Memory B cell (primary cell): ENCODE data around the gene LSAMP.

Experiments used
- ATAC-seq: fragments of 150-1000 bp; cut with Tn5 transposase; 2 replicates; pipeline ENCODE4 v1.10.0; 2021; ENCODE audit warnings: low read depth, mild to moderate bottlenecking, moderate library complexity
- DNase-seq, 2 donors: peaks; one replicate each; pipeline ENCODE4 v3.0.0; 2022; ENCODE audit warnings: low spot score in 2 of 2
- H3K27ac Mint-ChIP-seq: one replicate; pipeline ENCODE4 v1.8.0; 2022; ENCODE audit warnings: mild to moderate bottlenecking, moderate library complexity, mixed read lengths
- H3K27me3 Mint-ChIP-seq: one replicate; pipeline ENCODE4 v1.8.0; 2022; ENCODE audit warnings: mixed read lengths
- H3K36me3 Mint-ChIP-seq: one replicate; pipeline ENCODE4 v1.8.0; 2022; ENCODE audit warnings: mild to moderate bottlenecking, mixed read lengths
- H3K4me1 Mint-ChIP-seq: one replicate; pipeline ENCODE4 v1.8.0; 2022; ENCODE audit warnings: mixed read lengths
- H3K4me3 Mint-ChIP-seq: one replicate; pipeline ENCODE4 v1.8.0; 2022; ENCODE audit warnings: mild to moderate bottlenecking, moderate library complexity, mixed read lengths
- H3K9me3 Mint-ChIP-seq: one replicate; pipeline ENCODE4 v1.8.0; 2022; ENCODE audit warnings: mixed read lengths

LSAMP gene

GRCh38 chr3:116155841-116156240, 289.4 kb downstream of the LSAMP start:
- Mint-ChIP-seq H3K36me3 (no peaks in the 10 kb centered on the region), H3K4me3 (no peak overlapping the region), H3K27ac (no peak overlapping the region), H3K9me3 (no peaks in the 10 kb centered on the region), H3K27me3 (no peaks in the 10 kb centered on the region), H3K4me1 (no peaks in the 10 kb centered on the region)
- DNase-seq = no peak
- ATAC-seq = no peak

- H3K9me3 Mint-ChIP-seq = no peaks in the 10 kb centered on the region
Observed at GRCh38 chr3:116154389-116154788, 290.9 kb downstream of the LSAMP start.

GRCh38 chr3:116153174-116153573, 292.1 kb downstream of the LSAMP start:
- Mint-ChIP-seq H3K27ac (no peak overlapping the region), H3K36me3 (no peaks in the 10 kb centered on the region), H3K4me1 (no peaks in the 10 kb centered on the region), H3K27me3 (no peaks in the 10 kb centered on the region), H3K9me3 (no peaks in the 10 kb centered on the region), H3K4me3 (no peak overlapping the region)
- DNase-seq = no peak
- no peak for ATAC-seq

More at GRCh38 chr3:116154389-116154788, 290.9 kb downstream of the LSAMP start:
- DNase-seq = no peak
- H3K27ac Mint-ChIP-seq = no peak overlapping the region
- no peaks in the 10 kb centered on the region for H3K36me3 Mint-ChIP-seq
- no peak for ATAC-seq
- H3K4me1 Mint-ChIP-seq = no peaks in the 10 kb centered on the region
- no peak overlapping the region for H3K4me3 Mint-ChIP-seq
- no peaks in the 10 kb centered on the region for H3K27me3 Mint-ChIP-seq

DNA sequence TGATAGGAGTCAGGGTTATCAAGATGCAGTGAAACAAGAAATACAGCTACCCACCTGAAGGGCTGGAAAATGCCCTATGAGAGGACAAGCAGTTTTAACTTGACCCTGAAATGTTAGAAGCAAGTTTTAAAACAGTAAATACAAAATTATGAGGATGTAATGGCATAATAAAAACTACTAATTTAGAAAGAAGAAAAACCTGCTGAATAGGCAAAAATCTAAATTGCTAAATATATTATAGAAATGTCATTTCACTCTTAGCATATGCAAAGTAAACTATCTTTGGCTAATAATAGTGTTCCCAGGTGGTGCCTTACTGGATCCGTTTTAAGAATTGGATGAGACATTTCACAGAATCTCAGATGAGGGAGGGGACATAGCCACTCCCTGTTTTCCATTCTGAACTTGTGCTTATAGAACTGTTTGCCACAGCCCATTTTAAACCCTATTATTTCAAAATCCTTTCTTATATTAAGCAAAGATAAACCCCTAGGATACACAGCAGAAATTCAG, 294.6 kb downstream of the LSAMP start:
- DNase-seq (no peak), ATAC-seq (no peak)
- Mint-ChIP-seq H3K9me3 (peaks cover 2% of the 10 kb centered on the region), H3K36me3 (no peaks in the 10 kb centered on the region), H3K4me3 (no peak overlapping the region), H3K27me3 (no peaks in the 10 kb centered on the region), H3K27ac (no peak overlapping the region), H3K4me1 (no peaks in the 10 kb centered on the region)

DNA sequence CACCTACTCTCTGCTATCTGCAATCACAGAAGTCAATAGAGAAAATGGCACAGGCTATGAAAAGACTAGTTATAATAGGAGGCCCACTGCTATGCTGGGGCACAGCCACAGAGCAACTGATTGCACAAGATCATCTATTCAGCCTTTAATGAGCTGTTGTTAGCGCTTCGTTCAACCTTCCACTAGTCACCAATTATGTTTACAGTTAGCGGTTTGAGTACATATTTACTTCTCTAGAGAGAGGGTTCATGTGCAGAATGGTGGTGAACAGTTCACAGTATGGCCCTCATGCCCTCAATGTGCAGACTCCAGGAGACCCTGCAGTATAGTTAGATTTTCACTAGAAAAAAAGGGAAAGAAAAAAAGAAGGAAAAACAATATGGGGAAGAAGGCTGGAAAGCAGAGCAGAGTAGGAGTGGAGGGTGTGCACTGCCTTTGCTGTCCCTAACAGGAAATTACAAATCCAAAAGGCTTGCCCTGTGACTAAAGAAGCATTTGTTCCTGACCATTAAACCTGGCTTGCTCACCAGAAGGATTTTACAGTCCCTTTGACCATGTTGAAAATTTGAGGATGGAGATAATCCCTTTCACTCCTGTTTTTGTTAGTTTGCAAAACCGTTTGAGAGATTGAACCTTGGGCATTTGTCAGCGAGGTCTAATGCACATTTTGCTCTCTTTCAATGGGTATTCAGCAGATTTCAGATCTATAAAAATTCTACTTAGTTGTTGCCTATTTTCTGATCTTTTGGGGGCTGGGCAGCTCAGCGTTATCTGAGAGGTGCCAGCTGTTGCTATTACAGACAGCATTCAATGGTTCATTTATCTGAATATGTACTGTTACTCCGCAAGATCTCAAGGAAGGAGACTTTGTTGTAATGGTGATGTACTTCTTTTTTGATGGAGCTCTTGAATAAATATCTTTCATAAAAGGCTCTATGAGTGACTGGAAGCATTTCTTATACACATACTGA, 296.1 kb downstream of the LSAMP start:
- no peak overlapping the region for H3K27ac Mint-ChIP-seq
- DNase-seq (no peak), ATAC-seq (no peak)
- H3K9me3 Mint-ChIP-seq = peaks cover 5% of the 10 kb centered on the region
- H3K4me3 Mint-ChIP-seq = no peak overlapping the region
- H3K27me3 Mint-ChIP-seq = no peaks in the 10 kb centered on the region
- no peaks in the 10 kb centered on the region for H3K4me1 Mint-ChIP-seq
- H3K36me3 Mint-ChIP-seq = no peaks in the 10 kb centered on the region

DNA sequence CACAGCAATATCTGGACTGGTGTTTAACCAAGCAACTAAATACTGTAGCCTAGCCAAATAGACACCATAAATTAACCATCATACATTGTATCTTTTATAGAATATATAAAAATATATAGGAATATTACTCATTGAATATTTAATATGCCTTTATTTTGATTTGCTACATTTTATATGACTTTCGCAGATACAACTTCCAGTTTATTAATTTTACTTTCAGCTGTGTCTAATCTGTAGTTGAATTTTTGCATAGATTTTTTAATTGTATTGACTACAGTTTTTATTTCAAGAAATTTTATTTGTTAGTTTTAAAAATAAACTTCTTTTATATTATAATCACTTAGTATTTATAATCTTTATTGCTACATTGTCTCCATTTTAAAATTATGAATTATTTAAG, 299.7 kb downstream of the LSAMP start:
- Mint-ChIP-seq H3K4me1 (no peaks in the 10 kb centered on the region), H3K9me3 (peaks cover 5% of the 10 kb centered on the region), H3K27me3 (no peaks in the 10 kb centered on the region), H3K36me3 (no peaks in the 10 kb centered on the region), H3K4me3 (no peak overlapping the region), H3K27ac (no peak overlapping the region)
- DNase-seq (no peak), ATAC-seq (no peak)

DNA sequence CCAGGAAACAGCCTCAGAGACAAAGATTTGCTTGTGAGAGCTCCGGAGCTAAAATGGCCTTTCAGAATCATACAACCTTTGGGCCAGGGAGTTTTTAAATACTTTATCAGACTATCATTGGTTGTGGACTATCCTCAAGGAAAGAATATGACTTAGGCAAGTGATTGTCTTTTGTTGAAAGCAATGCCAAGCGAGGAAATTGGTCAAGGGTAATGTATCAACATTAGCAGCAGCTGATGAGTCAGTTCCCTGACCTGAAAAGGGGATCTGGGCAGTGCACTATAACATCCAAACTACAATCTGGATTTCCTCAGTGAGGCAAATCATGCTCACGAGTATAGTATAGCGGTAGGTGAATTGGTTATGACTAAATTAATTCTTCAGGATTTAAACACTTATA, 303.6 kb downstream of the LSAMP start:
- ATAC-seq (no peak), DNase-seq (no peak)
- Mint-ChIP-seq H3K9me3 (peaks cover 5% of the 10 kb centered on the region), H3K36me3 (no peaks in the 10 kb centered on the region), H3K27ac (no peak overlapping the region), H3K4me1 (no peaks in the 10 kb centered on the region), H3K4me3 (no peak overlapping the region), H3K27me3 (no peaks in the 10 kb centered on the region)

DNA sequence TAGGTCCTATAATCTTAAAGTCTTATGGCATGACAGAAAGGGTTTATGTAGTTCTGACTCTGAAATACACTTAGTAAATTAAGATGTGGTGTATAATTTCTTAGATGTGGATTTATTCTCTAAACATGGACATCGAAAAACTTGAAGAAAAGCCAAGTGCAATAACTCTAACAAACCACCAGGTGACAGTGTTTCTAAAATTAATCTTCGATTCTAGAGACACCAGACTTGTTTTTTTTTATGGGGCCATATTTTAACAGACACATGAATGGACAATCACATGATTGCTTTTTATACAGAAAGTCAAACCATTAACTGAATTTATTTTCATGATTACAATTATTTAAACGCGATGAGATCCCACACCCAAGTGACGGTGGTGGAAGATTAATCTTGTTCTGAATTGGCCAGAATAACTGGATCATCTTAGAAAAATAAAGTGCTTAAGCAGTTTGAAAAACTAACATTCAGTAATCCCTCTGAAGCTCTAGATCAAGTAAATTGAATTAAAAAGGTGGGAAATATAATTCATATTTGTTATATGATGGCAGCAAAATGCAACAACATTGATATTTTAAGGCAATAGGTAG, 305.1 kb downstream of the LSAMP start:
- Mint-ChIP-seq H3K27me3 (no peaks in the 10 kb centered on the region), H3K9me3 (peaks cover 2% of the 10 kb centered on the region), H3K27ac (no peak overlapping the region), H3K4me1 (no peaks in the 10 kb centered on the region), H3K36me3 (no peaks in the 10 kb centered on the region), H3K4me3 (no peak overlapping the region)
- ATAC-seq = no peak
- no peak for DNase-seq

DNA sequence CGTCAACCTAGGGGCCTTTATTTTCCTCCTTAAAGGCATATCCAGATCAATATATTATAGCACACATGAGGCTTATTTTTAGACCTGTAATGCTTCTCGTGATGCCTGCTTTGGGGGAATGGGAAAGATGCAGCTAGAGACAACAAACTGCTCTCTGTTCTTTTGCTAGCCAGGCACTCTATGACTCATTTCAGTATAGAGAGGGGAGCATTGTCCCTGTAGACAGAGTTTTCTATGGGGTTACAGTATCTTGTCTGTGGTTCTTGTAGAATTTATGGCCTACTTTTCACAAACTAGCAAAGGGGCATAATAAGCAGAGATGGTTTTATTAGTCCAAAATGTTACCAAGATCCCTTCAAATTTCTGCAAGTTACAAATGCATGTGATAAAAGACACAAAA, 305.6 kb downstream of the LSAMP start:
- H3K4me3 Mint-ChIP-seq = no peak overlapping the region
- H3K9me3 Mint-ChIP-seq = no peaks in the 10 kb centered on the region
- H3K27ac Mint-ChIP-seq = no peak overlapping the region
- ATAC-seq (no peak), DNase-seq (no peak)
- no peaks in the 10 kb centered on the region for H3K27me3 Mint-ChIP-seq
- H3K36me3 Mint-ChIP-seq = no peaks in the 10 kb centered on the region
- no peaks in the 10 kb centered on the region for H3K4me1 Mint-ChIP-seq

- DNase-seq (no peak), ATAC-seq (no peak)
- H3K9me3 Mint-ChIP-seq = no peaks in the 10 kb centered on the region
- no peak overlapping the region for H3K4me3 Mint-ChIP-seq
- H3K36me3 Mint-ChIP-seq = no peaks in the 10 kb centered on the region
- no peaks in the 10 kb centered on the region for H3K27me3 Mint-ChIP-seq
- H3K4me1 Mint-ChIP-seq = no peaks in the 10 kb centered on the region
- no peak overlapping the region for H3K27ac Mint-ChIP-seq
Observed at GRCh38 chr3:116135457-116136085, 309.7 kb downstream of the LSAMP start.

DNA sequence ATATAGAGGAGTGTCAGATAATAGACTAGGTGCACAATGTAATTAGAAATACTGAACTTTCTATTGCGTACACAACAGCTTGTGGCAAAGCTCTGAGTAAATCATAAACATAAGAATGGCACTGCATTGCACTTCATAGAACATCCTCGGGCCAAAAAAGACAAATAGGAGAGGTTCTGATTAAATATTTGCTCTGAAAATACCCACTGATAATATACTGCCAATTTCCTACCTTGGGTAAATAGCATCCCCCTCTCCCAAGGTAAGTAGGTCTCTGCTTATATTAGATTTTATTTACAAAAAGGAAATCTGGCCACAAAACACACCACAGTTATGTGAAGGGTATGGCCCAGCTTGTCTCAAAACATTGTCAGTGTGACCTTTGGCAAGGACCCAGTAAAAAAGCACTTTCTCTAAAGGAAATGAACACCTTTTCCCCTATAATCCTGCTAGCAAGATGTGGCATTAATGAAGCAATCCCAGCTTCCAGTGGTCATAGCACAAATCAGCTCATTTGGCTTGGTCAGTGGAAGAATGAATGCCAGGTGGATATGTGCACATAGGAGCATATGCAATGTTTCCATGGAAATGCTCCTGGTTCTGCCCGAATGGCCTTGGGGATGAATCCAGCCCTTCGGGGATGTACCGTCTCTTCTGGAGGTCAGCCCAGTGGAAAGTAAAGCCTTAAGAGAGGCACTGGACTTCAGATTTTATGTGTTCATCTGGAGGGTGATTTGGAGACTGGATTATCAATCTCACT, 315.9 kb downstream of the LSAMP start:
- Mint-ChIP-seq H3K4me3 (no peak overlapping the region), H3K4me1 (no peaks in the 10 kb centered on the region), H3K9me3 (no peaks in the 10 kb centered on the region), H3K36me3 (no peaks in the 10 kb centered on the region), H3K27me3 (no peaks in the 10 kb centered on the region), H3K27ac (no peak overlapping the region)
- ATAC-seq = no peak
- DNase-seq = no peak

- H3K4me3 Mint-ChIP-seq = no peak overlapping the region
- H3K36me3 Mint-ChIP-seq = no peaks in the 10 kb centered on the region
- H3K27me3 Mint-ChIP-seq = no peaks in the 10 kb centered on the region
- no peak overlapping the region for H3K27ac Mint-ChIP-seq
- DNase-seq (no peak), ATAC-seq (no peak)
- H3K4me1 Mint-ChIP-seq = no peaks in the 10 kb centered on the region
- H3K9me3 Mint-ChIP-seq = no peaks in the 10 kb centered on the region
Observed at GRCh38 chr3:116127464-116127863, 317.8 kb downstream of the LSAMP start.

- Mint-ChIP-seq H3K9me3 (no peaks in the 10 kb centered on the region), H3K27me3 (no peaks in the 10 kb centered on the region), H3K27ac (no peak overlapping the region), H3K36me3 (no peaks in the 10 kb centered on the region), H3K4me1 (no peaks in the 10 kb centered on the region), H3K4me3 (no peak overlapping the region)
- ATAC-seq = no peak
- DNase-seq = no peak
Observed at GRCh38 chr3:116124166-116124565, 321.1 kb downstream of the LSAMP start.
